ENCODE data around the gene PRPF18. TPM values are rescaled to one million over a fixed set of nuclear protein-coding genes. Genes with fewer than 3 reads are reported as not detected.

PRPF18 gene
- total RNA-seq, 1 experiment from 2014 or later, result 10.2 TPM

- Histone ChIP-seq H2AFZ (ENCODE audit: low read length) (no peak overlapping the region), H3K27ac (ENCODE audit: low read length) (no peak overlapping the region), H3F3A (ENCODE audit: low read length, unreplicated experiment) (no peaks in the 10 kb centered on the region), H3K36me3 (ENCODE audit: low read depth, low read length) (no peaks in the 10 kb centered on the region), H3K9me2 (replicated peaks; ENCODE audit: low read length) (no peaks in the 10 kb centered on the region), H3K9me3 (ENCODE audit: low read length) (no peaks in the 10 kb centered on the region), H3K4me3 (ENCODE audit: low read length) (no peak overlapping the region), H3K79me2 (ENCODE audit: low read length) (no peaks in the 10 kb centered on the region), H3K4me2 (ENCODE audit: low read length) (no peak overlapping the region), H4K20me1 (ENCODE audit: low read length) (no peaks in the 10 kb centered on the region), H3K27me3 (ENCODE audit: low read length) (no peaks in the 10 kb centered on the region), H3K9ac (ENCODE audit: low read length) (no peak overlapping the region), H3K4me1 (ENCODE audit: insufficient read depth, low read length) (no peaks in the 10 kb centered on the region)
- POLR2A ChIA-PET (ENCODE audit: unreplicated experiment), result no interaction called here
- DNase-seq, result peak; percentile 39
- CTCF ChIA-PET, result no interaction called here
- TF ChIP-seq EZH2 (IDR thresholded peaks at IDR 0.05; ENCODE audit: low read length, unreplicated experiment), result no peak
- TF ChIP-seq EZH2phosphoT487 (IDR thresholded peaks at IDR 0.05; ENCODE audit: borderline replicate concordance, low read length), result no peak
- no peak for TF ChIP-seq CTCF (conservative IDR thresholded peaks at IDR 0.05; ENCODE audit: low read depth, low read length)
- ATAC-seq, result no peak
- intact Hi-C loops (cut with micrococcal nuclease), result no loop called here
- BruUV-seq (replicated peaks), result no TSS peak
These were observed 28.0 kb downstream of the PRPF18 start for GRCh38 chr10:13614530-13615332.

DNA sequence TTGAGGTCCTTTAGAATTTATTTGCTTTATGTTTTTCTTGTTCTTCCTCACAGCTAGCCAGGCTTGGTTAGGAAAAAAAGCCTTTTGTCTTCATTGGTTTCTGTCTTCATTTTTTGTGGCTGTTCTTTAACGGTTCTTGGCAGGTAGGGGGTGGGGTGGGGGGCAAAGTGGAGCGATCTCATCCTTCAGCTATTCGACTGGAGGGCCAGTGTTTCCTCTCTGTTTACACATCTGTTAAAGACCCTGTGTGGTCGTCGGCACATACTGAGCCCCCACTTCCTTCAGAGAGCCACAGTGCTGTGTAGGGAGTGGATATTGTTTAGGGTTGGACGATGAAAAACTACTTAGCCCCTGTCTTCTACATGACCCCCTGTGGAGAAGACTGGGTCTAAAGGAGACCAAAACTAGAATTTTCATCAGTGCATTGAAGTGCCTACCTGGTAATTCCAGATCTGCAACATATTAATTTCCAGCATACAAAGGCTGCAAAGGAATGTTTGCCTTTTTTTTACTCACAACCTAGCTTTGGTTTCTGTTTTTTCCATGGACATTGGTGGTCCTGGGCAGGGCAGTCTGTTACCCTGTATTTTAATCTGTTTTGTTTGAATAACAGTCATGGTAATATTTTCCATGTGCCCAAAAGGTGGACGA lies 29.0 kb downstream of the PRPF18 start:
- no peak for DNase-seq

More for the DNA sequence above, 29.0 kb downstream of the PRPF18 start:
- H3K36me3 ChIP-seq (ENCODE audit: low read depth, low read length), result no peaks in the 10 kb centered on the region
- H3F3A ChIP-seq (ENCODE audit: low read length, unreplicated experiment), result no peaks in the 10 kb centered on the region
- H3K9me3 ChIP-seq (ENCODE audit: low read length), result no peaks in the 10 kb centered on the region
- no TSS peak for BruUV-seq (replicated peaks)
- no peak overlapping the region for H3K4me3 ChIP-seq (ENCODE audit: low read length)
- intact Hi-C loops (cut with micrococcal nuclease), result no loop called here
- no peaks in the 10 kb centered on the region for H3K4me1 ChIP-seq (ENCODE audit: insufficient read depth, low read length)
- no peak overlapping the region for H2AFZ ChIP-seq (ENCODE audit: low read length)
- ChIA-PET POLR2A (ENCODE audit: unreplicated experiment) (no interaction called here), CTCF (interaction anchor here (0.7 kb wide), 1 partner anchor 585 kb away, joined by 3 read pairs; no protein-coding TSS in a partner anchor)
- TF ChIP-seq EZH2 (IDR thresholded peaks at IDR 0.05; ENCODE audit: low read length, unreplicated experiment) (no peak), EZH2phosphoT487 (IDR thresholded peaks at IDR 0.05; ENCODE audit: borderline replicate concordance, low read length) (no peak), CTCF (conservative IDR thresholded peaks at IDR 0.05; ENCODE audit: low read depth, low read length) (no peak)
- H3K79me2 ChIP-seq (ENCODE audit: low read length), result no peaks in the 10 kb centered on the region
- H4K20me1 ChIP-seq (ENCODE audit: low read length), result no peaks in the 10 kb centered on the region
- no peak overlapping the region for H3K4me2 ChIP-seq (ENCODE audit: low read length)
- H3K9ac ChIP-seq (ENCODE audit: low read length), result no peak overlapping the region
- no peaks in the 10 kb centered on the region for H3K27me3 ChIP-seq (ENCODE audit: low read length)
- ATAC-seq, result no peak
- H3K9me2 ChIP-seq (replicated peaks; ENCODE audit: low read length), result no peaks in the 10 kb centered on the region
- no peak overlapping the region for H3K27ac ChIP-seq (ENCODE audit: low read length)

Data from PC-3 (cell line).